WI38 (cell line): Measurements from ENCODE around the gene KCNH6.

ENCODE experiments used
- H3K4me3 ChIP-seq: 2 replicates; pipeline ENCODE4 v1.5.1; 2011; ENCODE audit warnings: low read depth, mild to moderate bottlenecking, control low read depth, low read length
- TF ChIP-seq, protein P1 (sequence below): IDR thresholded peaks from 2 replicates; pipeline ENCODE4 v1.5.1; 2012; ENCODE audit warnings: low read depth, mild to moderate bottlenecking, control low read depth, low read length

Gene KCNH6

DNA sequence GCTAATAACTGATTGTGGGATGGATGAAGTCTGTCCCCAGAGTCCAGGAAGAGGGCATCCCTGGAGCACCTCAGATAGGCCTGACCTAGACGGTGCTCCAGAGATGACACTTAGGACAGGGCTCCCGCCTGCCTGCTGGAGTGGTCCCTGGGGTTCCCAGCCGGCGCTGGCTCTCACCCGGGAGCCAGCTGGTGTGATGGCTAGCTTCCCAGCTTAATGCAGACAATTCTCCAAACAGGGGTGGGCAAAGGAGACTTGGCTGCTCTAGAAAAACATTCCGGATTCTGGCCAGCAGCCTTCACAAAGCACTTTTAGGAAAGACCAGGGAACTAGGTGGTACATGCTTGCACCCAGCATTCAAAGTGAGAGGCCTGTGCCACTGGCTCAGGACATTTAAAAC lies 27.7 kb upstream of the KCNH6 start:
- TF ChIP-seq, protein P1, sequence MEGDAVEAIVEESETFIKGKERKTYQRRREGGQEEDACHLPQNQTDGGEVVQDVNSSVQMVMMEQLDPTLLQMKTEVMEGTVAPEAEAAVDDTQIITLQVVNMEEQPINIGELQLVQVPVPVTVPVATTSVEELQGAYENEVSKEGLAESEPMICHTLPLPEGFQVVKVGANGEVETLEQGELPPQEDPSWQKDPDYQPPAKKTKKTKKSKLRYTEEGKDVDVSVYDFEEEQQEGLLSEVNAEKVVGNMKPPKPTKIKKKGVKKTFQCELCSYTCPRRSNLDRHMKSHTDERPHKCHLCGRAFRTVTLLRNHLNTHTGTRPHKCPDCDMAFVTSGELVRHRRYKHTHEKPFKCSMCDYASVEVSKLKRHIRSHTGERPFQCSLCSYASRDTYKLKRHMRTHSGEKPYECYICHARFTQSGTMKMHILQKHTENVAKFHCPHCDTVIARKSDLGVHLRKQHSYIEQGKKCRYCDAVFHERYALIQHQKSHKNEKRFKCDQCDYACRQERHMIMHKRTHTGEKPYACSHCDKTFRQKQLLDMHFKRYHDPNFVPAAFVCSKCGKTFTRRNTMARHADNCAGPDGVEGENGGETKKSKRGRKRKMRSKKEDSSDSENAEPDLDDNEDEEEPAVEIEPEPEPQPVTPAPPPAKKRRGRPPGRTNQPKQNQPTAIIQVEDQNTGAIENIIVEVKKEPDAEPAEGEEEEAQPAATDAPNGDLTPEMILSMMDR, result no peak
- no peak overlapping the region for H3K4me3 ChIP-seq

DNA sequence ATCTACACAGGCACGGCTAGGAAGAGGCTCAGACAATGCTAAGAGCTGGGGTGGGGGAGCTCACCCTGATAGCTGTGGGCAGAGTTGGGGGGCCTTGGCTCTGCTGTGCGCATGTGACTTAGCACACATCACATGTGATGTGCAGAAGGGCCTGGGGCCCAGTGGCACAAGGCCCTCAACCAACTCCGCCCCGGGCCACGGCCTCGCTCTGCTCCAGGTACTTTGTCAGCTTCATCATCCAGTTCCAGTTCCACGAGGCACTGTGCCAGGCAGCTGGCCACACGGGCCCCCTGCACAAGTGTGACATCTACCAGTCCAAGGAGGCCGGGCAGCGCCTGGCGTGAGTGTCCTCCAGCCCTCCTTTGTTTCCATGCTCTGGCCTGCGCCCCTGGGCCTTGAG lies 27.0 kb upstream of the KCNH6 start:
- no peak overlapping the region for H3K4me3 ChIP-seq
- TF ChIP-seq, protein P1, result no peak

DNA sequence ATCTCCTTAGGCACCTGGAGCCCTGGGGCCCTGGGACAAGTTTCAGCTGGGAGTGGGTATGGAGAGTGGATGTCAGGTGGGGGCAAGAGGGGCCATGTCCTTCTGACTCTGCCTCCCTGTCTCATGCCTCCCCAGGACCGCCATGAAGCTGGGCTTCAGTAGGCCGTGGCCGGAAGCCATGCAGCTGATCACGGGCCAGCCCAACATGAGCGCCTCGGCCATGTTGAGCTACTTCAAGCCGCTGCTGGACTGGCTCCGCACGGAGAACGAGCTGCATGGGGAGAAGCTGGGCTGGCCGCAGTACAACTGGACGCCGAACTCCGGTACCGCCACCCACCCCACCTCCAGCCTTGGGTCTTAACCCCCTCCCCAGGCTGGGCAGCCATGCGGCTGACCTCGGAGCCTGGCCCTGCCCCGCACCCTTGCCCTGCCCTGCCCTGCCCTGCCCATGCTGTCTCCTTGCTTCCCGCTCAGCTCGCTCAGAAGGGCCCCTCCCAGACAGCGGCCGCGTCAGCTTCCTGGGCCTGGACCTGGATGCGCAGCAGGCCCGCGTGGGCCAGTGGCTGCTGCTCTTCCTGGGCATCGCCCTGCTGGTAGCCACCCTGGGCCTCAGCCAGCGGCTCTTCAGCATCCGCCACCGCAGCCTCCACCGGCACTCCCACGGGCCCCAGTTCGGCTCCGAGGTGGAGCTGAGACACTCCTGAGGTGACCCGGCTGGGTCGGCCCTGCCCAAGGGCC lies 26.3 kb upstream of the KCNH6 start:
- TF ChIP-seq, protein P1, result no peak

DNA sequence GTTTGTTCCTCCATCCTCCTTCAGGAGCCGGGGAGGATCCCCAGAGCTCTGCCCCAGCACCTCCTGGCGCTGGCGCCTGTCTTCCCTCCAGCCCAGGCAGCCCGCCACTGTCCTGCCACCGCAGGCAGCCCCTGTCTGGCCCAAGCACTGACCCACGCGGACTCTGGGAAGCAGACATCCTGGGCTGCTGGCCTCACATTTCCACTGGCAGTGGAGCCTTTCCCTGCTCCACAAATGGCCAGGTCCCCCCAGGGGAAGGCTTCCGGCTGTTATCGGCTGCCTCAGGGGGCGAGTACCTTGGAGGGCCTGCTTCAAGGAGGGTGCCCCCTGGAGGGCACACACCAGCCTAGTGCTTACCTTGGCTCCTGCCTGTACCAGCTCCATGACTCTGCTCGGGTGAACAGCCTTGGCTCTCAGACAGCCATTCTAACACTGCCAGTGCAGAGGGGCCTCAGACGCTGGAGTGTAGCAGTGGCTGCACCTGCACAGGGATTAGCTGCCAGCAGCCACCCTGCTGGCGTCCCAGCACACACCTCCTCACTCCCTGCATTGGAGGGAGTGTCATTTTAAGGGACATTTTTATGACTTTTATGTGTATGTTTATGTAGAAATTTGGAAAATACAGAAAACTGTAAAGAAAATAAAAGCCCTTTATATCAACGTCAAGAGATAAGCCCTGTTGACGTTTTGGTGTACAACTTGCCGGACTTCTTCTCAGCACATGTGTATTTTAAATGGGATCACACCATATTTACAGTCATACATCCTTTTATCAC lies 25.3 kb upstream of the KCNH6 start:
- TF ChIP-seq, protein P1, result no peak
- no peak overlapping the region for H3K4me3 ChIP-seq

More for the DNA sequence above, 26.3 kb upstream of the KCNH6 start:
- H3K4me3 ChIP-seq, result no peak overlapping the region

DNA sequence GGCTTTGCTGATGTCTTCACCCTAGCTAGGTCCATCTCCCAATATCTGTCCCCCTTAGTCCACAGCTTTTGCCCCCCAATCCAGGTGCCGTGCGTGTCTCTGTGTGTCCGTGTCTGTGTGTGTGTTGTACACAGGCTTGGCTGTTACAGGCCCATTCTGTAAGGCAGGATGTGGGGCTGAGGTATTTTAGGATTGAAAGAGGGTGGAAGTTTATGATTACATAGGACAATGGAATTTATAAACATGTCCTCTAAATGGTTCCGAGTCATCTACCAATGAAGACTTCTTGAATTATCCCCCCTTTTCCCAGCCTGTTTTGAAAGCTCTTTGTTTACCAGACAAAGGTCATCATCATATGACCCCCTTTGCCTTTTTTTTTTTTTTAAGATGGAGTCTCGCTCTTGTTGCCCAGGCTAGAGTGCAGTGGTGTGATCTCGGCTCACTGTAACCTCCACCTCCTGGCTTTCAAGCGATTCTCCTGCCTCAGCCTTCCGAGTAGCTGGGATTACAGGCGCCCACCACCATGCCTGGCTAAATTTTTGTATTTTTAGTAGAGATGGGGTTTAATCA lies 24.4 kb upstream of the KCNH6 start:
- TF ChIP-seq, protein P1, result no peak
- H3K4me3 ChIP-seq, result no peak overlapping the region

DNA sequence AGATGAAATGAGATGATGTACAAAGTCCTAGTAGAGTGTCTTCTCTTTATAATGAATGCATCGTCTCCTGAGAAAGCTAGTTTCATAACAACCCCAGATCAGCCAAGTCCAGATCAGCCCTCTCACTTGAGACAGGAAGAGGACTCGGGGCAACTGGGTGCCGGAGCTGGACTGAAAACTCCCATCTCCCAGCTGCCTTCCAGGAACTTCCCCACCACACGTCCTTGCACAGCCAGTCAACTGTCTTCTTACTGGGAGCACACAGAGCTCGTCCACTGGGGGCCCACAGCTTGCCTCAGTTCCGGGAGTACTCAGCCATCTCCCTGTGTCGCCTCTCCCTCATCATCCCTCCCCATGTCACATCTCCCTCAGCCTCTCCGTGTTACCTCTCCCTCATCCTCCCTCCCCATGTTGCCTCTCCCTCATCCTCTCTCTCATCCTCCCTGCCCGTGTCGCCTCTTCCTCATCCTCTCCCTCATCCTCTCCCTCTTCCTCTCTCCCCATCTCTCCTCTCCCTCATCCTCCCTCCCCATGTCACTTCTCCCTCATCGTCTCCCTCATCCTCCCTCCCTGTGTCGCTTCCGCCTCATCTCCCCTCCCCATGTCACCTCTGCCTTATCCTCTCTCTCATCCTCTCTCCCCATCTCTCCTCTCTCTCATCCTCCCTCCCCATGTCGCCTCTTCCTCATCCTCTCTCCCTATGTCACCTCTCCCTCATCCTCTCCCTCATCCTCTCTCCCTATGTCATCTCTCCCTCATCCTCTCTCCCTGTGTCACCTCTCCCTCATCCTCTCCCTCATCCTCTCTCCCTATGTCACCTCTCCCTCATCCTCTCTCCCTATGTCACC lies 22.4 kb upstream of the KCNH6 start:
- TF ChIP-seq, protein P1, result no peak
- no peak overlapping the region for H3K4me3 ChIP-seq
